ENCODE measurements around the gene ZP3.

DNA sequence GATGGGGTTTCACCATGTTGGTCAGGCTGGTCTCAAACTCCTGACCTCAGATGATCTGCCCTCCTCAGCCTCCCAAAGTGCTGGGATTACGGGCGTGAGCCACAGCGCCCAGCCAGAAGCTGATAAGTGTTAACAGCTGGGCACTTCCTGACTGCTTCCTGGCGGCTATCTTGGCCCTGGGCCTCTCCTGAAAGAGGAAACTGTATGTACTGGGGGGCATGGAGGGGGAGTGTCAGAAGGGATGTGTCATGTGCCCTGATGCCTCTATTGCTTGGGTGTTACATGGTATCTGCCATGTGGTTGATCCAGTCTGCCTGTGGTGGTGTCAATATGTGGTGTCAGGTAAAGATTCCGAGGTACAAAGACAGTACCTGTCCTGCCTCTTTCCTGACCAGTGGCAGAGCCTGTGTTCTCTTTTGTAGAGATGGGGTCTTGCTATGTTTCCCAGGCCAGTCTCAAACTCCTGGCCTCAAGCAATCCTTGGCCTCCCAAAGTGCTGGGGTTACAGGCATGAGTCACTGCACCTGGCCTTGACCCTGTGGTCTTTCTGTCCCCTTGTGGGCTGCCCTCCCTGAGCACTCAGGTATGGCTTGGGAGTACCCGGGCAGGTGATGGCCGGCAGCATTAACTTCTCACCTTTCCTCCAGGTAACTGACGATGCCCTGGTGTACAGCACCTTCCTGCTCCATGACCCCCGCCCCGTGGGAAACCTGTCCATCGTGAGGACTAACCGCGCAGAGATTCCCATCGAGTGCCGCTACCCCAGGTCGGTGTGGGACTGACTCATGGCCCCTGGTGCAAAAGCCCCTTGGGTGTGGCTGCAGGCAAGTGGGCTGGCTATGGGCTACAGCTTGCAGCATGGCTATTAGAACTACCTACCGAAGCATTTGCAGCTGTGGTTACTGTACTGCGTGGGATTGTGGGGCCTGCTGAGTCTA is 4.4 kb downstream of the ZP3 start:
- TF ChIP-seq CTCF (IDR thresholded peaks at IDR 0.05; ENCODE audit: low read length), result no peak
- TF ChIP-seq EZH2 (optimal IDR thresholded peaks at IDR 0.05; ENCODE audit: low read depth, low read length), result no peak
- no peak for TF ChIP-seq EZH2phosphoT487 (IDR thresholded peaks at IDR 0.05; ENCODE audit: low read length)

Data from MM.1S (cell line).